ENCODE results near the gene DIPK1B.

The DIPK1B gene

GRCh38 chr9:136711751-136712689 is at the start of gene DIPK1B:
TSS of gene DIPK1B (plus strand) at chr9:136712572. CDS start at chr9:136712666, 94 bp downstream.
- DNase-seq, result no peak

- DNase-seq, result no peak
Observed at GRCh38 chr9:136662656-136663581, 49.5 kb upstream of the DIPK1B start, which contains the start of gene EGFL7. TSS of gene EGFL7 (plus strand) at chr9:136662916. CDS start at chr9:136668283, 5,367 bp downstream.

GRCh38 chr9:136664000-136664915 is 48.1 kb upstream of the DIPK1B start:
- DNase-seq, result no peak

DNA sequence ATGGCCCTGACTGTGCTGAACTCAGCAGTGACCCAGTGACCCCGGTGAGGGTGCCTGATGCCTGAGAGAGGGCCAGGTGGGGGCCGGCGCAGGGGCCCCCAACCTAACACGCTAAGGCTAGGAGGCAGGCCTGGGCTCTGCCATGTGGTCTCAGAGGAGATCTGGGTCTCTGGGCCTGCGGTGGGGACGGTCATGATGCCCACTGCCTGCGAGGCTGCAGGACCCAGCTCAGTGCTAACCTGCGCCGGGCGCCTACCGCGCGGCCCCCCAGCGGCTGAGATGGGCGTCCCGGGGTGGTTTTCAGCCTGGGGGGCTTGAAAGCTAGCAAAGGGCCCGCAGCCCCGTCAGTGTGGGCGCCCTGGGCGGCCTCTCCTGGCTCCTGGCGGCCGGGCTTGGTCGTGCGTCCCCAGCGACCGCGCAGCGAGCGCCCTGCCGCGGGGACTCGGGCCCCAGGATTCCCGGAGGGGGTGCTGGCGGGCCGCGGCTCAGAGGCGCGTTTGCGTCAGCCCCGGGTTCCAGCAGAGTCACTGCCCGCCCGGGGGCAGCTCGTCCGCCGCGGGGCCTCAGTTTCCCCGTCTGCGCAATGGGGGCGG is 47.2 kb upstream of the DIPK1B start:
- no peak for DNase-seq

DNA sequence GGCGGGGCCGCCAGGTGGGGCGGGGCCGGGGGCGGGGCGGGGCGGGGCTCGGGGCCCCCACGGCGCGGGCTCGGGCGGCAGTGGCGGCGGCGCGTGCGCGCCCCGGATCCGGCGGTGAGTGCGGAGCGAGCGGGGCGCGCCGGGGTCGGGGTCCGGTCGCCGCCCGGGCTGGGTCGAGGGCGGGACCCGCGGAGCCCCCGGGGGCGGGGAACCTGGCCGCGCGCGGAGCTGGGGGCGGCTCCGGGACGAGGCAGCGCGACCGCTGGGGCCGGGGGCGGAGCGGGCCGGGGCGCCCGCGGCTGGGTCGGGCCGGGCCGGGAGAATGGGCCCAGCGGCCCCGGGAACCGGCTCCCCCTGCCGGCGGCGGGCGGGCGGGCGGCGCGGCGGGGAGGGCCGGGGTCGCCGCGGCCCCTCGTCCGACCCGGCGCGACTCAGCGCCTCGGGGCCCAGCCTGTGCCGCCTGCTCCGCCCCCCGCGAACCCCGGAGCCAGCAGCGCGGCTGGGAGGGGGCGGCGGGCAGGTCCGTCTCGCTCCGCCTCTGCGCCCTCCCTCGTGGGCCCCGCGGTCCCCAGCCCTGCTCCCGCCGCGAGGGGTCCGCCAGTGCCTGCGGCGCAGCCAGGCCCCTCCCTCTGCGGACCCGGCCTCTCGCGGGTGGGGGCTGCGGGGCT is 46.5 kb upstream of the DIPK1B start:
- DNase-seq, result no peak

DNA sequence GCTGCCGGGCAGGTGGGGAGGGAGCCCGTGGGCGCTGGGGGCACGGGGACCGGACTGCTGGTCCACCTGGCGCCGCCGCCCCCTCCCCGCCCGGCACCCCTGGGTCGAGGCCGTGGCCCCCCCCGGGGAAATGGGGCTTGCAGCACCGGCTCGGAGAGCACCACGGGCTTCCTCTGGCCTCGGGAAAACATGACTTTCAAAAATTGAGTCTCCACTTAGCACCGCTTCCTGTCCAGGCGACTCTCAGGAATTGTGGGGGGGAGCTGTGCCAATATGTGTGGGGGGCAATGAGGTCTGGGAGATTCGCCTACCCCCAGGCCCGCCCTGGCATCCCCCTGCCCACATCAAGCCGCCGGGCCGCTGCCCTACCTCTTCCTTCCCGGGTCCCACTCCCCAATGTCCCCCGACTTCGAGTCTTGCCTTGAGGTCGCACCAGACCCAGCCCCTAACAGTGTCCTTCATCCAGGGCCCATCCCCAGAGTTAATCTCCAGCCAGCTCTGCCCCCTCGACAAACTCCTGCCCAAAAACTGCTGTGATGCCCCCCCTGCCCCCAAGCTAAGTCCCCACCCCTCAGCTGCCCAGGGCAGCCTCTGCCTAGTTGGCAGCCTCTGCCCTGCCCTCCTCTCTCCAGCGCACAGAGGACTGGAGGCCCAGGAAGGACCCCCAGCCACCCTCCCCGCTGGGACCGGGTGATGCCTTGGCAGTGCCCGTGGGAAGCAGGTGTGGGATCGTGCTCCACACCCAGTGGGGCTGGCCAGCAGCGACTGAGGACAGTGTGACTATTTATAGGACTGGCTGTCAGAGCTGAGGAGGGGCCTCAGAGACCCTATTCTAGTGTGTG is 45.8 kb upstream of the DIPK1B start:
- DNase-seq, result no peak

GRCh38 chr9:136667214-136667939 is 45.0 kb upstream of the DIPK1B start:
- DNase-seq, result no peak

GRCh38 chr9:136667940-136668760 is 44.2 kb upstream of the DIPK1B start:
- no peak for DNase-seq

DNA sequence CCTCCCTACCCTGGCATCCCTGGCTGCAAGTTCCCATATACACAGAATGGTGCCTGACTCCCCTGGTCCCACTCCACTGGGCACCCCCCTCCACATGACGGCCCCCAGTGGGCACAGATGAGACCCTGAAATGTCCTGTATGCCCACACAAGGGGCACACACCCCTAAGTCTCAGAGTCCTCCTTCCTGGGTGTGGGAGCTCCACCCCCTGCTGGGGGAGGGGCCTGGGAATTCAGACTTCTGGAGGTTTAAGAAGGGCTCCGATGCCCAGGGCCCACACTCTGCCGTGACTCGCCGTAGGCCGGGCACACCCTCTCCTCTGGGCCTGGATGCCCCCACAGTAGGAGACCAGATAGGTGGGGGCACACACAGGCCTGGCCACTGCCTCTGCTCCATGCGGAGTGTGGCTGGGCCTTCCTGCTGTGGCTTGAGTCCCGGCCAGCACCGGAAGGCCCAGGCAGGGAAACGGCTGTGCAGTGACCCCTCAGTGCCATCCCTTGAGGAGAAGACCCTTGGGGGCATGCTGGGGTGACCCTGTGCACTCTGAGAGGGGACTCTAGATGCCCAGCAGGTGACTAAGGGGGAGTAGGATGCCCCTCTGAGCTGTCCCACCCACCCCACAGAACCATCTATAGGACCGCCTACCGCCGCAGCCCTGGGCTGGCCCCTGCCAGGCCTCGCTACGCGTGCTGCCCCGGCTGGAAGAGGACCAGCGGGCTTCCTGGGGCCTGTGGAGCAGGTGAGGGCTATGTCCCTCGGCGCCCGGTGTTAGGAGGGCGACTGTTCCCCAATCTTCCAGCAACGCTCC is 43.2 kb upstream of the DIPK1B start:
- DNase-seq, result no peak

- no peak for DNase-seq
Observed at GRCh38 chr9:136669791-136670464, 42.4 kb upstream of the DIPK1B start.

DNA sequence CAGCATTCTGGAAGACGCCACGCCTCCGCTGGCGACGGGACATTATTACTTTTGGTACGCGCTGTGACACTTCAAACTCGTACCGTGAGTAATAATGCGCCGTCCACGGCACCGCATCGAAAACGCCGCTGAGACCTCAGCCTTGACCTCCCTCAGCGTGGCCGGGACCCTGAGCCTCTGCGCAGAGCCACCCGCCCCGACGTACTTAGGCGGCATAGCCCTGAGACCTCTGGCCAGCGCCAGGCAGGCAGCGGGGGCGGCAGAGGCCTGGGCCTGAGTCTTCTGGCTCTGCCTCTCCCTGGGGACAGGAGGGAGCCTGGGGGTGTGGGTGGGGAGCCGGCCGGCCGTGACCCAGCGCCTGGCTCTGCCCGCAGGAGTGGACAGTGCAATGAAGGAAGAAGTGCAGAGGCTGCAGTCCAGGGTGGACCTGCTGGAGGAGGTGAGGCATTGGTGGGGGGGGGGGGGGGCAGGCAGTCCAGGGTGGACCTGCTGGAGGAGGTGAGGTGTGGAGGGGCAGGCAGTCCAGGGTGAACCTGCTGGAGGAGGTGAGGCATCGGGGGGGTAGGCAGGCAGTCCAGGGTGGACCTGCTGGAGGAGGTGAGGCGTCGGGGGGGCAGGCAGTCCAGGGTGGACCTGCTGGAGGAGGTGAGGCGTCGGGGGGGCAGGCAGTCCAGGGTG is 41.7 kb upstream of the DIPK1B start:
- no peak for DNase-seq

GRCh38 chr9:136671254-136671614 is 41.1 kb upstream of the DIPK1B start:
- DNase-seq, result no peak

GRCh38 chr9:136671646-136672430 is 40.5 kb upstream of the DIPK1B start:
- peak; percentile 26 to 42 for DNase-seq

DNA sequence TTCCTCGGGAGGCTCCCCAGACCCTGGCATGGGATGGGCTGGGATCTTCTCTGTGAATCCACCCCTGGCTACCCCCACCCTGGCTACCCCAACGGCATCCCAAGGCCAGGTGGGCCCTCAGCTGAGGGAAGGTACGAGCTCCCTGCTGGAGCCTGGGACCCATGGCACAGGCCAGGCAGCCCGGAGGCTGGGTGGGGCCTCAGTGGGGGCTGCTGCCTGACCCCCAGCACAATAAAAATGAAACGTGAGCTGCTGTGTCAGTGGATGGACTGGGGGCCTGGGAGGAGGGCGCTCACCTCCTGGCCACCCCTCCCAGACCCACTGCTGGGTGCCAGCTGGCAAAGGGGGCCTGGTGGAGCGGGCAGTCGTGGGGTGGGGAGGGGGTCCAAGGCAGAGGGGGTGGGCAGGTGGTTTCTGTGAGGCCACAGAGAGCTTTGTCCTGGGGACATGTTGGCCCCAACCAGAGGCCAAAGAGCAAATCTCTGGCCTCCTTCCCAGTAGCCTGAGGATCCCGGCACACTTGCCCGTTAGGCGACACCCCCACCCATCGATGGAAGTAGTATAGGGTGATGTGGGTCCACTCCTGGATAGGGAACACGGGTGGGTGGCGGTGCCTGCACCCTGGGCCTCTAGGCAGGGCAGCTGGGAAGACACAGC is 39.8 kb upstream of the DIPK1B start:
- DNase-seq, result no peak
